ENCODE data around the gene METRNL. TPM values are rescaled to one million over a fixed set of nuclear protein-coding genes. Genes with fewer than 3 reads are reported as not detected.
A peak's percentile ranks its signal among the peaks of the same experiment; 100 is the strongest.

Gene METRNL
- total RNA-seq, 1 experiment from 2014 or later, result 29.0 TPM

DNA sequence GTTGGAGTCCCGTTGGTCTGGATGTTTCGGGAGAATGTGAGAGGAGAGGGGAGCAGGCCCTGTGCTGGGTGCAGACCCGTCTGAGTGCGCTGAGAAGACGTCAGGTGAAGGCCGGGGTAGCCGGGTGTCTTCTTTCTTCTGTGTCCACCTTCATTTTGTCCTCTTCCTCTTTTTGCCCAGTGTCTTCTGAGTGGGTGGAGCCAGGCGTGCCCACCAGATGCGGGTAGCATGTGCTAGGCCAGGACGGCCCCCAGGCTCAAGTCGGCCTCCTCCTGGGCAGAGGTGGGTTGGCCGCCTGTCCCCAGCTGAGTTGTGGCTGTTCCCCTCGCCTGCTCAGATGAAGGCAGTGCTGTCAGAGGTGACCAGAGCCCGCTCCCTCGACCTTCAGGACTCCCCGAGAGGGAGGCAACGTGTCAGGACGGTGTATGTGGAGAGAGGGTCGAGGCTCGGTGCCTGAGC is 3.5 kb downstream of the METRNL start:
- intact Hi-C loops (cut with micrococcal nuclease; ENCODE audit: unreplicated experiment), result no loop called here
- peaks cover 47% of the 10 kb centered on the region for H3K36me3 Mint-ChIP-seq (ENCODE audit: insufficient read depth, unreplicated experiment)
- no peaks in the 10 kb centered on the region for H3K9me3 Mint-ChIP-seq (ENCODE audit: low read depth, unreplicated experiment)
- H3K27ac Mint-ChIP-seq (ENCODE audit: unreplicated experiment), result peak overlapping the region; percentile 39
- TF ChIP-seq, protein P1, sequence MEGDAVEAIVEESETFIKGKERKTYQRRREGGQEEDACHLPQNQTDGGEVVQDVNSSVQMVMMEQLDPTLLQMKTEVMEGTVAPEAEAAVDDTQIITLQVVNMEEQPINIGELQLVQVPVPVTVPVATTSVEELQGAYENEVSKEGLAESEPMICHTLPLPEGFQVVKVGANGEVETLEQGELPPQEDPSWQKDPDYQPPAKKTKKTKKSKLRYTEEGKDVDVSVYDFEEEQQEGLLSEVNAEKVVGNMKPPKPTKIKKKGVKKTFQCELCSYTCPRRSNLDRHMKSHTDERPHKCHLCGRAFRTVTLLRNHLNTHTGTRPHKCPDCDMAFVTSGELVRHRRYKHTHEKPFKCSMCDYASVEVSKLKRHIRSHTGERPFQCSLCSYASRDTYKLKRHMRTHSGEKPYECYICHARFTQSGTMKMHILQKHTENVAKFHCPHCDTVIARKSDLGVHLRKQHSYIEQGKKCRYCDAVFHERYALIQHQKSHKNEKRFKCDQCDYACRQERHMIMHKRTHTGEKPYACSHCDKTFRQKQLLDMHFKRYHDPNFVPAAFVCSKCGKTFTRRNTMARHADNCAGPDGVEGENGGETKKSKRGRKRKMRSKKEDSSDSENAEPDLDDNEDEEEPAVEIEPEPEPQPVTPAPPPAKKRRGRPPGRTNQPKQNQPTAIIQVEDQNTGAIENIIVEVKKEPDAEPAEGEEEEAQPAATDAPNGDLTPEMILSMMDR (IDR thresholded peaks at IDR 0.05; ENCODE audit: unreplicated experiment), result no peak
- peaks cover 31% of the 10 kb centered on the region for H3K4me1 Mint-ChIP-seq (ENCODE audit: low read depth, unreplicated experiment)
- peak overlapping the region; percentile 56 for H3K4me3 Mint-ChIP-seq (ENCODE audit: low read depth, unreplicated experiment)
- no TSS peak for BruUV-seq (replicated peaks)
- peaks cover 5% of the 10 kb centered on the region for H3K27me3 Mint-ChIP-seq (ENCODE audit: unreplicated experiment)
- CTCF ChIA-PET, result interaction anchor here (0.6 kb wide), 1 partner anchor 340 kb away, joined by 3 read pairs; no protein-coding TSS in a partner anchor
- no peak for DNase-seq

DNA sequence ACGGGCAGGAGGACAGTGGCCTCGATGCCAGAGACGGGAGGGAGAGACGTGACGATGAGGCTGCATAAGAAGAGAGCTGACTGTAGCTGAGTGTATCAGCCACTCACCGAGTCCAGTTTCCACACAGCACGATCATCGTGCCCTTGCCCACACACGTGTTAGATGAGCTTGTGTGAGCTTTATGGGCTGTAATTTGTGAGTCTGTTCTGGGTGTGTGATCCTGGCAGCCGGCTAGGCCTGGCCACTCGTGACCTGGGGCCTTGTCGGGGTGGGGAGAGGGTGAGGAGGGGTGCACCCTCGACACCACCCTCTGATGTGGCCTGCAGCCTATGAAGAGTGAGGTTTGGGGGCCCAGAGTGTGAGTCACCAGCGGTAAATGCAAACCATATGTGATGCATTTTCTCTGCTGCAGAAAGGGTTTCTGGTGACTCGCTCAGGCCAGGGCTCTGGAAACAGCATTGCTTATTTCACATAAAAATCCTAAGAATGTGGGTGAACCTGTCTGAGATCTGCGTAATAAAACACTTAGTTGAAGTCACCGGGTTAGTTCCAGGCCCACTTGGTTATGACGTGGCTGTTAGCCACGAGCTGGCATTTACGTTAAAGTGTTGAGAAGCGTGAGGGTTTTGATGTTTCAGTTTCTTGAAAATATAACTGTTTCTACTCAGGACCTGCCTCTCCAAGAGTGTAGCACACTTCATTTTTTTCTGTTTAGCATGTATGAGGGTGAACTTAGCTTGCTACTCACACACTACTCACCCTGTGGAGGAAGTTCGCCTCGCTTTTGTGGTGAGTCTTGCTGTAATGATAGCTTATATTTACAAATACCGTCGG is 4.2 kb downstream of the METRNL start:
- Mint-ChIP-seq H3K36me3 (ENCODE audit: insufficient read depth, unreplicated experiment) (peaks cover 41% of the 10 kb centered on the region), H3K27me3 (ENCODE audit: unreplicated experiment) (no peaks in the 10 kb centered on the region), H3K4me3 (ENCODE audit: low read depth, unreplicated experiment) (peak overlapping the region; percentile 56), H3K27ac (ENCODE audit: unreplicated experiment) (no peak overlapping the region), H3K9me3 (ENCODE audit: low read depth, unreplicated experiment) (no peaks in the 10 kb centered on the region), H3K4me1 (ENCODE audit: low read depth, unreplicated experiment) (peaks cover 28% of the 10 kb centered on the region)
- DNase-seq, result peak; percentile 53
- TF ChIP-seq, protein P1 (IDR thresholded peaks at IDR 0.05; ENCODE audit: unreplicated experiment), result no peak
- CTCF ChIA-PET, result interaction anchor here (0.6 kb wide), 1 partner anchor 341 kb away, joined by 3 read pairs; no protein-coding TSS in a partner anchor
- intact Hi-C loops (cut with micrococcal nuclease; ENCODE audit: unreplicated experiment), result no loop called here
- no TSS peak for BruUV-seq (replicated peaks)

DNA sequence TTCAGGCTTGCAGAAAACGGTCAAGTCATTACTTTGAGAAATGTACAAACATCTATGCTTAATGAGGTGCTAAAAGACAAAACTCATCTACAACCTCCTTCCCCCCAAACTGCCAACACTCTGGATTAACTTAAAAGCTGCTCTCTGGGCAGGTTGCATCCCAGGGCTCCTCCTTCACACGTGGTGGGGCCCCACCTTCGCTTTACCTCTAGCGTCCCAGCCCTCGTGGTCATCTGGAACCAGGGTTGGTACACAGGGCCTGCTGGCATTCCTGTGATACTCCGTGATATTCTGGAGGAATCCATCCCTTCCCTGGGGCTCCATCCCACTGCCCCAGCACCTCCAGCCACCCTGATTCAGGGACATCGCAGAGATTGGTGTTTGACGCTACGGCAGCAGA is 4.8 kb downstream of the METRNL start:
- BruUV-seq (replicated peaks), result no TSS peak
- DNase-seq, result no peak

DNA sequence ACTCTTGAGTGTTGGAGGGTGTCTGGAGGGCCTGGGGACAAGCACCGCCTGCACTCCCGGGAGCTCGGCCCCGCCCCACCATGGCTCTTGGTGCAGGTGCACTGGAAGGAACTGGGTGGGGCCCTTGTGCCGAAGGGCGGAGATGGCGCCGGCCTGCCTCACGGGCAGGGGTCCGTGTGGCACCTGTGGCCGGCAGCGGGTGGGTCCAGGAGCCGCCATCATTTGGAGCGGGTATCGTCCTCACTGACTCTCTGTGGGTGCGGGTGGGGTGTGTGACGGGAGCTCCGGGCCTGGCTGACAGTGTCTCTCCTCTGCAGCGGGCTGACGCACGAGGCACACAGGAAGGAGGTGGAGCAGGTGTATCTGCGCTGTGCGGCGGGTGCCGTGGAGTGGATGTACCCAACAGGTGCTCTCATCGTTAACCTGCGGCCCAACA is 5.2 kb downstream of the METRNL start:
- TF ChIP-seq, protein P1 (IDR thresholded peaks at IDR 0.05; ENCODE audit: unreplicated experiment), result no peak
- no peaks in the 10 kb centered on the region for H3K9me3 Mint-ChIP-seq (ENCODE audit: low read depth, unreplicated experiment)
- H3K27ac Mint-ChIP-seq (ENCODE audit: unreplicated experiment), result no peak overlapping the region
- peaks cover 34% of the 10 kb centered on the region for H3K4me1 Mint-ChIP-seq (ENCODE audit: low read depth, unreplicated experiment)
- intact Hi-C loops (cut with micrococcal nuclease; ENCODE audit: unreplicated experiment), result no loop called here
- BruUV-seq (replicated peaks), result no TSS peak
- peaks cover 40% of the 10 kb centered on the region for H3K36me3 Mint-ChIP-seq (ENCODE audit: insufficient read depth, unreplicated experiment)
- DNase-seq, result no peak
- CTCF ChIA-PET, result no interaction called here
- no peaks in the 10 kb centered on the region for H3K27me3 Mint-ChIP-seq (ENCODE audit: unreplicated experiment)
- H3K4me3 Mint-ChIP-seq (ENCODE audit: low read depth, unreplicated experiment), result no peak overlapping the region

More for the DNA sequence above, 4.8 kb downstream of the METRNL start:
- CTCF ChIA-PET, result no interaction called here
- Mint-ChIP-seq H3K9me3 (ENCODE audit: low read depth, unreplicated experiment) (no peaks in the 10 kb centered on the region), H3K27ac (ENCODE audit: unreplicated experiment) (no peak overlapping the region), H3K4me1 (ENCODE audit: low read depth, unreplicated experiment) (peaks cover 29% of the 10 kb centered on the region), H3K4me3 (ENCODE audit: low read depth, unreplicated experiment) (no peak overlapping the region), H3K27me3 (ENCODE audit: unreplicated experiment) (no peaks in the 10 kb centered on the region), H3K36me3 (ENCODE audit: insufficient read depth, unreplicated experiment) (peaks cover 38% of the 10 kb centered on the region)
- TF ChIP-seq, protein P1 (IDR thresholded peaks at IDR 0.05; ENCODE audit: unreplicated experiment), result no peak
- intact Hi-C loops (cut with micrococcal nuclease; ENCODE audit: unreplicated experiment), result no loop called here

Data from Calu3 (cell line).